Activated CD4-positive, alpha-beta T cell treated with anti-CD3 and anti-CD28 coated beads for 36 hours (primary cell): Measurements from ENCODE around the gene SPC24. TPM values are rescaled to one million over a fixed set of nuclear protein-coding genes. Genes with fewer than 3 reads are reported as not detected.
A peak's percentile ranks its signal among the peaks of the same experiment; 100 is the strongest.
"Not testable (repeated sequence)": the region's sequence is repeated elsewhere in the genome, so short reads cannot be mapped to it uniquely, and the experiment has no call there.

Source experiments
- ATAC-seq: fragments of 200-7000 bp; cut with Tn5 transposase; one replicate; pipeline ENCODE4 v1.10.0; 2021; ENCODE audit warnings: mild to moderate bottlenecking, moderate library complexity
- CTCF ChIA-PET: fragments of 350-600 bp; sonication (Branson Sonifier 250); formaldehyde crosslinking; loops from one replicate; lab custom pipeline; 2021; ENCODE audit warnings: antibody characterized with exemption; lab: Charles Lee
- POLR2A ChIA-PET: fragments of 350-600 bp; sonication (Branson Sonifier 250); formaldehyde crosslinking; loops from one replicate; lab custom pipeline; 2021; ENCODE audit warnings: antibody characterized with exemption, inconsistent platforms; lab: Charles Lee
- DNase-seq: peaks from one replicate; pipeline ENCODE4 v3.0.0-alpha.2; 2020
- H3K27ac Mint-ChIP-seq: one replicate; pipeline ENCODE4 v1.8.0; 2021; ENCODE audit warnings: mixed read lengths
- H3K27me3 Mint-ChIP-seq: one replicate; pipeline ENCODE4 v1.8.0; 2021; ENCODE audit warnings: mixed read lengths
- H3K36me3 Mint-ChIP-seq: one replicate; pipeline ENCODE4 v1.8.0; 2021; ENCODE audit warnings: low read depth, mixed read lengths
- H3K4me1 Mint-ChIP-seq: one replicate; pipeline ENCODE4 v1.8.0; 2021; ENCODE audit warnings: mixed read lengths
- H3K4me3 Mint-ChIP-seq: one replicate; pipeline ENCODE4 v1.8.0; 2021; ENCODE audit warnings: mild to moderate bottlenecking, moderate library complexity, mixed read lengths
- H3K9me3 Mint-ChIP-seq: one replicate; pipeline ENCODE4 v1.8.0; 2021; ENCODE audit warnings: low read depth, mixed read lengths
- intact Hi-C, 2 experiments: fragments of 100-400 bp; cut with DNase I in 1 of 2; cut with micrococcal nuclease in 1 of 2; formaldehyde crosslinking; loops; one replicate each; pipeline versions ENCODE4 v1.14.2 to v1.15.1; 2022 to 2024; cut with DNase I, micrococcal nuclease
- total RNA-seq, 2 experiments: library from RNA; stranded (reverse); gene quantifications; one replicate each; pipeline ENCODE4 v1.2.3, GENCODE V29; 2021

SPC24 gene
- total RNA-seq, 2 experiments from 2014 or later, result 59.6 to 72.2 TPM

GRCh38 chr19:11191273-11191755 is 35.7 kb upstream of the SPC24 start:
- H3K4me1 Mint-ChIP-seq, result peaks cover 2% of the 10 kb centered on the region
- DNase-seq, result no peak
- H3K4me3 Mint-ChIP-seq, result no peak overlapping the region
- no peak for ATAC-seq
- H3K27ac Mint-ChIP-seq, result no peak overlapping the region
- H3K27me3 Mint-ChIP-seq, result peaks cover 8% of the 10 kb centered on the region
- H3K36me3 Mint-ChIP-seq, result no peaks in the 10 kb centered on the region
- CTCF ChIA-PET, result no interaction called here
- POLR2A ChIA-PET, result no interaction called here
- intact Hi-C loops, result no loop called here
- no peaks in the 10 kb centered on the region for H3K9me3 Mint-ChIP-seq

GRCh38 chr19:11190501-11190900 is 34.9 kb upstream of the SPC24 start:
- intact Hi-C loops, result no loop called here
- Mint-ChIP-seq H3K9me3 (no peaks in the 10 kb centered on the region), H3K4me3 (no peak overlapping the region), H3K4me1 (peaks cover under 1% of the 10 kb centered on the region), H3K36me3 (no peaks in the 10 kb centered on the region), H3K27me3 (peaks cover 2% of the 10 kb centered on the region), H3K27ac (no peak overlapping the region)
- ChIA-PET POLR2A (no interaction called here), CTCF (no interaction called here)
- ATAC-seq, result no peak
- no peak for DNase-seq

GRCh38 chr19:11187441-11187840 is 31.9 kb upstream of the SPC24 start:
- no peaks in the 10 kb centered on the region for H3K4me1 Mint-ChIP-seq
- no peak overlapping the region for H3K4me3 Mint-ChIP-seq
- no peaks in the 10 kb centered on the region for H3K27me3 Mint-ChIP-seq
- H3K27ac Mint-ChIP-seq, result no peak overlapping the region
- H3K9me3 Mint-ChIP-seq, result no peaks in the 10 kb centered on the region
- POLR2A ChIA-PET, result interaction anchor here (0.6 kb wide), 1 partner anchor 307 kb away, joined by 3 read pairs; no protein-coding TSS in a partner anchor
- CTCF ChIA-PET, result interaction anchor here (1.0 kb wide), 1 partner anchor 246 kb away, joined by 6 read pairs; no protein-coding TSS in a partner anchor
- no peak for ATAC-seq
- no peak for DNase-seq
- H3K36me3 Mint-ChIP-seq, result no peaks in the 10 kb centered on the region
- intact Hi-C loops, result no loop called here

GRCh38 chr19:11182994-11183393 is 27.4 kb upstream of the SPC24 start:
- DNase-seq, result no peak
- no peak overlapping the region for H3K27ac Mint-ChIP-seq
- H3K27me3 Mint-ChIP-seq, result peaks cover 2% of the 10 kb centered on the region
- H3K4me1 Mint-ChIP-seq, result peaks cover 4% of the 10 kb centered on the region
- no peak for ATAC-seq
- no peak overlapping the region for H3K4me3 Mint-ChIP-seq
- H3K9me3 Mint-ChIP-seq, result no peaks in the 10 kb centered on the region
- ChIA-PET POLR2A (no interaction called here), CTCF (interaction anchor here (1.0 to 1.3 kb wide), 2 partner anchors 241 to 246 kb away, joined by 3 read pairs; no protein-coding TSS in a partner anchor)
- H3K36me3 Mint-ChIP-seq, result no peaks in the 10 kb centered on the region
- intact Hi-C loops, result no loop called here

- H3K27me3 Mint-ChIP-seq, result peaks cover 2% of the 10 kb centered on the region
- no peak overlapping the region for H3K4me3 Mint-ChIP-seq
- DNase-seq (no peak), ATAC-seq (no peak)
- peaks cover 4% of the 10 kb centered on the region for H3K4me1 Mint-ChIP-seq
- H3K9me3 Mint-ChIP-seq, result no peaks in the 10 kb centered on the region
- ChIA-PET POLR2A (no interaction called here), CTCF (no interaction called here)
- H3K27ac Mint-ChIP-seq, result no peak overlapping the region
- intact Hi-C loops, result no loop called here
- H3K36me3 Mint-ChIP-seq, result no peaks in the 10 kb centered on the region
Measured at GRCh38 chr19:11181488-11181887, 25.9 kb upstream of the SPC24 start.

GRCh38 chr19:11180975-11181374 is 25.4 kb upstream of the SPC24 start:
- DNase-seq, H3K27ac Mint-ChIP-seq, CTCF ChIA-PET, H3K4me3 Mint-ChIP-seq, H3K27me3 Mint-ChIP-seq, POLR2A ChIA-PET, H3K9me3 Mint-ChIP-seq, ATAC-seq, intact Hi-C loops, H3K36me3 Mint-ChIP-seq, H3K4me1 Mint-ChIP-seq: not testable (repeated sequence)

- H3K4me1 Mint-ChIP-seq, result peaks cover 4% of the 10 kb centered on the region
- ChIA-PET CTCF (interaction anchor here (0.6 kb wide), 1 partner anchor 32 kb away, joined by 3 read pairs; no protein-coding TSS in a partner anchor), POLR2A (no interaction called here)
- H3K36me3 Mint-ChIP-seq, result no peaks in the 10 kb centered on the region
- H3K9me3 Mint-ChIP-seq, result no peaks in the 10 kb centered on the region
- ATAC-seq (no peak), DNase-seq (no peak)
- H3K4me3 Mint-ChIP-seq, result no peak overlapping the region
- intact Hi-C loops, result no loop called here
- H3K27me3 Mint-ChIP-seq, result peaks cover 2% of the 10 kb centered on the region
- H3K27ac Mint-ChIP-seq, result no peak overlapping the region
Measured at GRCh38 chr19:11180346-11180745, 24.8 kb upstream of the SPC24 start.

GRCh38 chr19:11179716-11180297 is 24.2 kb upstream of the SPC24 start:
- H3K4me3 Mint-ChIP-seq, result no peak overlapping the region
- intact Hi-C loops, result no loop called here
- ATAC-seq (peak; percentile 66), DNase-seq (peak; percentile 37)
- no peaks in the 10 kb centered on the region for H3K36me3 Mint-ChIP-seq
- peaks cover 4% of the 10 kb centered on the region for H3K4me1 Mint-ChIP-seq
- no peaks in the 10 kb centered on the region for H3K9me3 Mint-ChIP-seq
- CTCF ChIA-PET, result interaction anchor here (0.6 kb wide), 1 partner anchor 32 kb away, joined by 3 read pairs; no protein-coding TSS in a partner anchor
- no peak overlapping the region for H3K27ac Mint-ChIP-seq
- H3K27me3 Mint-ChIP-seq, result peaks cover 2% of the 10 kb centered on the region
- POLR2A ChIA-PET, result no interaction called here

- DNase-seq, POLR2A ChIA-PET, H3K36me3 Mint-ChIP-seq, H3K4me1 Mint-ChIP-seq, H3K27me3 Mint-ChIP-seq, intact Hi-C loops, H3K9me3 Mint-ChIP-seq, CTCF ChIA-PET, ATAC-seq, H3K27ac Mint-ChIP-seq, H3K4me3 Mint-ChIP-seq: not testable (repeated sequence)
Measured at GRCh38 chr19:11179145-11179465, 23.5 kb upstream of the SPC24 start.

- intact Hi-C loops, result no loop called here
Measured at GRCh38 chr19:11177592-11177991, 22.0 kb upstream of the SPC24 start.

GRCh38 chr19:11176466-11177193 is 21.0 kb upstream of the SPC24 start:
- Mint-ChIP-seq H3K27ac (no peak overlapping the region), H3K9me3 (no peaks in the 10 kb centered on the region), H3K4me1 (peaks cover 4% of the 10 kb centered on the region), H3K27me3 (peaks cover 2% of the 10 kb centered on the region), H3K36me3 (no peaks in the 10 kb centered on the region), H3K4me3 (no peak overlapping the region)
- ATAC-seq (no peak), DNase-seq (no peak)
- ChIA-PET POLR2A (interaction anchor here (0.5 kb wide), 1 partner anchor 314 kb away, joined by 3 read pairs; no protein-coding TSS in a partner anchor), CTCF (no interaction called here)
- intact Hi-C loops, result no loop called here

More at GRCh38 chr19:11177592-11177991, 22.0 kb upstream of the SPC24 start:
- Mint-ChIP-seq H3K4me1 (peaks cover 4% of the 10 kb centered on the region), H3K36me3 (no peaks in the 10 kb centered on the region), H3K4me3 (no peak overlapping the region), H3K27ac (no peak overlapping the region), H3K27me3 (peaks cover 2% of the 10 kb centered on the region), H3K9me3 (no peaks in the 10 kb centered on the region)
- ChIA-PET POLR2A (interaction anchor here (0.6 to 0.7 kb wide), 2 partner anchors 257 to 608 kb away, joined by 4 to 7 read pairs; partner anchors contain the start of gene ODAD3), CTCF (interaction anchor here (0.7 kb wide), 1 partner anchor 12 kb away, joined by 5 read pairs; no protein-coding TSS in a partner anchor)
- ATAC-seq, result no peak
- no peak for DNase-seq
